Ectodermal cell (in vitro differentiated cells): ENCODE data around the gene RAB8B.

Source experiments
- H3K27ac ChIP-seq: 2 replicates; pipeline ENCODE4 v1.7.0; 2013; ENCODE audit warnings: mild to moderate bottlenecking, low read depth, low read length; ENCODE audit not compliant: insufficient read depth, poor library complexity, severe bottlenecking
- H3K27me3 ChIP-seq: 2 replicates; pipeline ENCODE4 v1.7.0; 2013; ENCODE audit warnings: mild to moderate bottlenecking, low read length; ENCODE audit not compliant: insufficient read depth, control insufficient read depth, poor library complexity, severe bottlenecking
- H3K36me3 ChIP-seq: one replicate; pipeline ENCODE4 v1.7.0; 2013; ENCODE audit warnings: low read length; ENCODE audit not compliant: control insufficient read depth, insufficient read depth
- H3K4me1 ChIP-seq: one replicate; pipeline ENCODE4 v1.7.0; 2013; ENCODE audit warnings: low read length; ENCODE audit not compliant: control insufficient read depth, insufficient read depth
- H3K4me3 ChIP-seq: 2 replicates; pipeline ENCODE4 v1.7.0; 2013; ENCODE audit warnings: low read depth, low read length, control low read depth; ENCODE audit not compliant: insufficient read depth
- H3K9me3 ChIP-seq: 2 replicates; pipeline ENCODE4 v1.7.0; 2013; ENCODE audit warnings: mild to moderate bottlenecking, low read length, moderate library complexity; ENCODE audit not compliant: control insufficient read depth
- WGBS, 2 experiments: methylation state at CpG; one replicate each; pipeline ENCODE4 v1.1.7; 2013; ENCODE audit warnings: missing lambda C conversion rate in 2 of 2; 5-methylcytosine and 5-hydroxymethylcytosine counted together

RAB8B gene

GRCh38 chr15:63192619-63193206 lies 3.3 kb downstream of the RAB8B start:
- no peaks in the 10 kb centered on the region for H3K27me3 ChIP-seq
- 91 to 92% methylated on average over 5 of the region's 5 CpGs for WGBS, 2 experiments
- peaks cover 25% of the 10 kb centered on the region for H3K4me1 ChIP-seq

GRCh38 chr15:63194302-63194701 lies 4.9 kb downstream of the RAB8B start:
- H3K27me3 ChIP-seq: no peaks in the 10 kb centered on the region
- no peaks in the 10 kb centered on the region for H3K36me3 ChIP-seq
- 90 to 92% methylated on average over 3 of the region's 4 CpGs for WGBS, 2 experiments
- H3K4me1 ChIP-seq: peaks cover 19% of the 10 kb centered on the region
- no peak overlapping the region for H3K27ac ChIP-seq
- H3K9me3 ChIP-seq: no peaks in the 10 kb centered on the region
- H3K4me3 ChIP-seq: no peak overlapping the region

More at GRCh38 chr15:63192619-63193206, 3.3 kb downstream of the RAB8B start:
- H3K27ac ChIP-seq: no peak overlapping the region
- no peaks in the 10 kb centered on the region for H3K9me3 ChIP-seq
- no peak overlapping the region for H3K4me3 ChIP-seq
- H3K36me3 ChIP-seq: no peaks in the 10 kb centered on the region

DNA sequence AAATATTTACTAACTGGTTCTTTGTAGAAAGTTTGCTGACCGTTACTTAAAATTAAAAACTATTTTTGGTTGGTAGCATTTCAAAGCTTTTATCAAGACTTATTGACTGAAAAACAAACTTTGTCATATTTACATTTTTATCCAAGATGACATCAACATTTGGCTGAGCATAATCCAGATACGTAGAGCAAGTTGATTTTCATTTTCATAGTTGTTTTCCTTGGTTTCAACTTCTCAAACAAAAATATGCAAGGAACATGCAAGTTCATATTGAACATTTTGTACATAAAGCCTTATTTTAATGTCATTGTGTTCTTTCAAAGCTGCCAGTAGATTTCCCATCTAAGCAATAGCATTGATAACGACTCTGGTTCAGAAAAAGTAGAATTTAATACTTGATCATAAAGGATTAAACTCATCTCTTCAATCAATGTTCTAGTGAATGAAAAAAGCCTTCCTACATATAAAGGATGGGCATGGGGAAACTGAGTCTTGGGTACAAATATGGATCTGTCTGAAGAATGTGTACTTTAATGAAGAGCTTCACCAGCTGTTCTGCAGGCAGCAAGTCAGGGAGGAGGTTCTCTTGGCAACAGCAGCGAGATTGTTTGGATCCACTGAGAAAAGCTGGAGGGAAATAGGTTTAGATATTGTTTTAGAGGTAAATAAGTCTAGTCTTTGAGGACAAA lies 5.6 kb downstream of the RAB8B start:
- no peak overlapping the region for H3K27ac ChIP-seq
- 93 to 97% methylated on average over 2 to 4 of the region's 4 CpGs for WGBS, 2 experiments
- H3K36me3 ChIP-seq: no peaks in the 10 kb centered on the region
- H3K4me3 ChIP-seq: no peak overlapping the region
- H3K27me3 ChIP-seq: no peaks in the 10 kb centered on the region
- H3K4me1 ChIP-seq: peaks cover 19% of the 10 kb centered on the region
- H3K9me3 ChIP-seq: no peaks in the 10 kb centered on the region

DNA sequence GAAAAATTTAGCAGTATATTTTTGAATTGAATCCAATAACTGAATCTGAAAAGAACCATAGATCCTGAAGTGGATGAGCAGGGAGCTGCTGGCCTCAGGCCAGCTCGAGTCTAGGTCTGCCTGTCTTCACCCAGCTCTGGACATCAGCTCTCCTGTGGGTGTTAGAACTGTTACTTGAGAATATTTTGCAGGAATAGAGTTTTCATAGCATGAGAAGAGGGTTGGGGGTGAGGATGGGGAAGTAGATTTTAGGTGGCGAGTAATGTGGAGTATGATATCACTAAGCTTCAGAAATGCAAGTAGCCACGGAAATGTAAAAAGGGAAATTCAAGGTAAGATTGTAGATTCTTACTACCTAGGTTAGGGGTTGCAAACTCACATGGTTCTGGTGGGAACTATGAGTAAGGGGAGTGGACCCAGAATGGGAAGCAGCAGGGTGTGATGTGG lies 6.2 kb downstream of the RAB8B start:
- H3K27ac ChIP-seq: no peak overlapping the region
- H3K9me3 ChIP-seq: no peaks in the 10 kb centered on the region
- no peaks in the 10 kb centered on the region for H3K36me3 ChIP-seq
- no peak overlapping the region for H3K4me3 ChIP-seq
- H3K27me3 ChIP-seq: no peaks in the 10 kb centered on the region
- WGBS, 2 experiments: 94 to 96% methylated on average over 3 of the region's 3 CpGs
- peaks cover 16% of the 10 kb centered on the region for H3K4me1 ChIP-seq

DNA sequence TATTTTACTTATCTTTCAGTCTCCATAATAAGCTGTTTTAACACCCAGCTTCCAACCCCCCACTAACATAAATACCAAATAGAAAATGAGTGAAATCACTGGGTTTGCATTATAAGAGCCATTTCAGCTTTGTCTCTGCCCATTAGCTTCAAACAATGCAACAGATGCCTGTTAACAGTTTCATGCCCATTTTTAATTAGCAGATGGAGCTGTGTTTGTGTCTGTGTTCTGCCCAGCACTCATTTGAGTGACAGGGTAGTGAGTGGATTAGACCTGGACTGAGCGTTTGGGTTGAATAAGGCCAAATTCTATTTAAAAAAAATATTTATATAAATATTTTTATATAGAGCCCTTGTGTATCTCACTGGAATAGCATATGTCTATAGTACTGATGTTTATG lies 7.4 kb downstream of the RAB8B start:
- Histone ChIP-seq H3K9me3 (no peaks in the 10 kb centered on the region), H3K4me1 (peaks cover 13% of the 10 kb centered on the region), H3K27ac (no peak overlapping the region), H3K36me3 (no peaks in the 10 kb centered on the region), H3K27me3 (no peaks in the 10 kb centered on the region), H3K4me3 (no peak overlapping the region)
- no CpG with 5 or more reads among the region's 1 CpG for WGBS, 2 experiments

DNA sequence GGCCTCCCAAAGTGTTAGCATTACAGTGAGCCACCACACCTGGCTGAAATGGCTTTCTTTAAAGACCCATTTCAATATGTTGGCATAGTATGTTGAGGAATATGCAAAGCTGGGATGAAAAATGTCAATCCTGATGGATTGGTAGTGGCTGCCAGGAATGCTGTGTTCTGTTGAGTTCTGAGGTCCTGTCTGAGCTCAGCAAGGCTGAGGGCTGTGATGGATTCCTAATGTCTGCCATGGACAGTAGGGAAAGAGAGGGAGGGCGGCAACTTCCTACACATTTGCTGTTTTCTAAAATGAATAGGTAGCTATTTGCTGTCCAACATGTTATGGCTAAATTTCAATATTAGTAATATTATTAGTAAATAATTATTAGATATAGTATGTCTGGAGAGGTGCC lies 8.2 kb downstream of the RAB8B start:
- peaks cover 13% of the 10 kb centered on the region for H3K4me1 ChIP-seq
- H3K27ac ChIP-seq: no peak overlapping the region
- H3K4me3 ChIP-seq: no peak overlapping the region
- no peaks in the 10 kb centered on the region for H3K27me3 ChIP-seq
- WGBS, 2 experiments: 100% methylated on average over 1 of the region's 1 CpG
- H3K36me3 ChIP-seq: no peaks in the 10 kb centered on the region
- no peaks in the 10 kb centered on the region for H3K9me3 ChIP-seq

DNA sequence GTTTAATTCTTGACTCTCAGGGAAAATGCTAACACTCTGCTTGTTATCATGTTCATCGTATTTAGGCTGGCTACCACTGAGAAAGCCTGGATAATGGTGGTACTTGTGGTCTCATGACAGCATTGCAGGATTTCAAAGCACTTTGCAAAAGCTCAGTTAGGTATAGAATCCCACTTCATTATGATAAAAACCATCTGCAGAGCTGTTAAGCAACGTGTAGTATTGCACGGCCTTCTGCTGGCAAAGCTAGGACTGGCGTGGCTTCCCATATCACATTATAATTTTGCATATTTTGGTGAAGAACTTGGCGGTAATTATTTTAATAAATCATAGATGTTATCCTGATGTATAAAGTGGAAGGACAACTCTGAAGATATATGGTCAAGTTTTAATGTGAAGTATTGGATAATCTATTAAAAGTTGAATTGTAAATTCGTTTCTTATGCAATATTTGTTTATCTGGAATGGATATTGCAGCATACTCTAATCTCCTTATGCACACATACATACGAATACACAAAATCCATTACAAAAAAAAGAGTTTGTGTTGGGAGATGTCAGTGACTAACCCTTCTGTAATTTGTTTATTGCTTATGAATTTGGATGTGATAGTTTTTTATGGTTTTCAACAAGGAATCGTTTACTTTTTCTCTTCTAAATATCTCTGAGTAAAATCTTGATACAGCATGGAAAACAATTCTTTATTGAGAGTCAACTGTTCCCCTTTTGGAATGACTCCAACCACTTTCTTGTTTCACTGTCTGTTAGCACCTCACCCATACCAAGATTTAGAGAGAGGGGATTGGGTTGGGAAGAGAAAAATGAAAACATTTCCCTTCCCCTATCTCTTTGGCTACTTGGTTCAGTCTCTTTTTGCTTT lies 9.2 kb downstream of the RAB8B start:
- H3K36me3 ChIP-seq: no peaks in the 10 kb centered on the region
- H3K4me1 ChIP-seq: peaks cover 13% of the 10 kb centered on the region
- H3K4me3 ChIP-seq: no peak overlapping the region
- WGBS, 2 experiments: 85 to 92% methylated on average over 4 to 7 of the region's 8 CpGs
- H3K27me3 ChIP-seq: no peaks in the 10 kb centered on the region
- H3K9me3 ChIP-seq: no peaks in the 10 kb centered on the region
- no peak overlapping the region for H3K27ac ChIP-seq

DNA sequence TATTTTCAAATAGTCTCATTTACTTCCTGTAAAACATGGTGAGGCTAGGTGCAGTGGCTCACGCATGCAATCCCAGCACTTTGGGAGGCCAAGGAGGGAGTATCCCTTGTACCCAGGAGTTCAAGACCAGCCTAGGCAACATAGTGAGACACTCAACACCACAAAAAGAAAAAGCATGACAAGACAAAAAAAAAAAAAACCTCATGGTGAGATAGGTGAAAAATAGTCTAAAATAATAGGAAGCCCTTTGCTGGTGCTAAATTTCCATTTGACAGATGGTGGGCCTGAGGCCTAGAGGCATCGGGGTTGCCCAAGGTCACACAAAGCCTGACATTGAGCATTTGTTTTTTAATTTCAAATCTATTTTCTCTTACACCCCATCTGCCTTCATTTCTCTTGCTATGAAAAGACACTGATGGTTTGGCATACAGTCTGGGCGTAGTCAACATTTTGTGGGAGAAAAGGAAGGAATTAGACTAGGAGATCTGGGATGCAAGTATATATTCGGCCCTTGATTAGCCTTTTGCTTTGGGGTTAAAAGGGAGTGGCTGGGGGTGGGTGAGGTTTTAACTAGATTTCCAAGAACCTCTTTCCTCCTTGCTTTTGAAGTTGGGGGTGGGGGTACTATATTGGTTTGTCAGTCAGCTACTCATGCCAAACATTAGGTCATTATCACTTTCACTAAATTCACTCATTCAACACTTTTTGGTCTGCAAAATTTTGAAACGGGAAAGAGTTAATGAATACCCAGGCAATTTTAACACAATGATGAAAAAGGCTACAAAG lies 11.3 kb downstream of the RAB8B start:
- WGBS, 2 experiments: 91 to 94% methylated on average over 5 of the region's 5 CpGs
- H3K9me3 ChIP-seq: no peaks in the 10 kb centered on the region

DNA sequence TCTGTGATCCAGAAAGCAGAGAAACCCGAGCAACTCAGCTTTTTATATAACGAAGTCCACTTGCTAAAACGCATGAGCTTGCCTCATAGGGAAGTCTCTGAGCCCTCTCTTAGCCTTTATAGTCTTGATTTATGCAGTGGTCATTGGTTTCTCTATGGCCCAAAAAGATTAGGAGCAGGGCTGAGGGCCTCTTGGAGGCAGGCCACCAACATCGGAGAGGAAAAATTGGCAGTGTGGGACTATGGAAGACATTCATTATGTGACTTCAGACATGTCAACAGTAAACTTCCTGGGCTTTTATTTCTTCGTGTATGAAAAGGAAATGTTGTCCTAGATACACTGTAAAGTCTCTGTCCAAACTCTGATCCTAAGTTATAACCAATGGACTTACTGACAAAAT lies 13.5 kb downstream of the RAB8B start:
- Histone ChIP-seq H3K27me3 (no peaks in the 10 kb centered on the region), H3K4me1 (peaks cover 4% of the 10 kb centered on the region), H3K4me3 (no peak overlapping the region), H3K36me3 (no peaks in the 10 kb centered on the region), H3K27ac (no peak overlapping the region), H3K9me3 (no peaks in the 10 kb centered on the region)
- WGBS, 2 experiments: 94 to 96% methylated on average over 5 of the region's 5 CpGs

More for the DNA sequence above, 11.3 kb downstream of the RAB8B start:
- no peaks in the 10 kb centered on the region for H3K27me3 ChIP-seq
- H3K36me3 ChIP-seq: no peaks in the 10 kb centered on the region
- H3K4me1 ChIP-seq: peaks cover 13% of the 10 kb centered on the region
- H3K27ac ChIP-seq: no peak overlapping the region
- no peak overlapping the region for H3K4me3 ChIP-seq
